MM.1S (cell line): ENCODE data around the gene DOCK11.
"Not testable (repeated sequence)": the region's sequence is repeated elsewhere in the genome, so short reads cannot be mapped to it uniquely, and the experiment has no call there.

Experiments
- DNase-seq: peaks from one replicate; pipeline ENCODE4 v3.0.0-alpha.2; 2015
- H2AFZ ChIP-seq: fragments of 300-600 bp; sonication (generic); 2 replicates; pipeline ENCODE4 v1.6.0; 2016; ENCODE audit warnings: antibody characterized with exemption, low read length
- H3F3A ChIP-seq: fragments of 300-600 bp; sonication (generic); 2 replicates; pipeline ENCODE4 v1.6.1; 2016; ENCODE audit warnings: mild to moderate bottlenecking, antibody characterized with exemption, low read length, moderate library complexity, mixed read lengths; ENCODE audit not compliant: insufficient read depth
- H3K27ac ChIP-seq: fragments of 300-600 bp; sonication (generic); 2 replicates; pipeline ENCODE4 v1.5.1; 2016; ENCODE audit warnings: mild to moderate bottlenecking, low read length
- H3K27me3 ChIP-seq: fragments of 300-600 bp; sonication (generic); replicated peaks from 2 replicates; pipeline ENCODE4 v1.6.0; 2016; ENCODE audit warnings: low read length; ENCODE audit not compliant: insufficient read depth
- H3K36me3 ChIP-seq: fragments of 300-600 bp; sonication (generic); replicated peaks from 2 replicates; pipeline ENCODE4 v1.6.1; 2016; ENCODE audit warnings: mild to moderate bottlenecking, low read length, mixed read lengths; ENCODE audit not compliant: insufficient read depth
- H3K4me1 ChIP-seq: fragments of 300-600 bp; sonication (generic); 2 replicates; pipeline ENCODE4 v1.6.1; 2016; ENCODE audit warnings: low read length, mixed read lengths
- H3K4me2 ChIP-seq: fragments of 300-600 bp; sonication (generic); 2 replicates; pipeline ENCODE4 v1.6.0; 2016; ENCODE audit warnings: low read depth, low read length
- H3K4me3 ChIP-seq: fragments of 300-600 bp; sonication (generic); 2 replicates; pipeline ENCODE4 v1.5.1; 2016; ENCODE audit warnings: low read length, mixed read lengths
- H3K79me2 ChIP-seq: fragments of 300-600 bp; sonication (generic); 2 replicates; pipeline ENCODE4 v1.6.1; 2016; ENCODE audit warnings: mixed run types, low read length, mixed read lengths
- H3K9ac ChIP-seq: fragments of 300-600 bp; sonication (generic); 2 replicates; pipeline ENCODE4 v1.6.1; 2016; ENCODE audit warnings: low read length, mixed read lengths
- H3K9me2 ChIP-seq: fragments of 300-600 bp; sonication (generic); replicated peaks from 2 replicates; pipeline ENCODE4 v1.6.1; 2016; ENCODE audit warnings: mild to moderate bottlenecking, low read length, mixed read lengths; ENCODE audit not compliant: insufficient read depth
- H3K9me3 ChIP-seq: fragments of 300-600 bp; sonication (generic); replicated peaks from 2 replicates; pipeline ENCODE4 v1.6.1; 2016; ENCODE audit warnings: mild to moderate bottlenecking, low read length, mixed read lengths; ENCODE audit not compliant: insufficient read depth
- H4K20me1 ChIP-seq: fragments of 300-600 bp; sonication (generic); 2 replicates; pipeline ENCODE4 v1.6.1; 2016; ENCODE audit warnings: mild to moderate bottlenecking, low read length, moderate library complexity, mixed read lengths; ENCODE audit not compliant: insufficient read depth
- CTCF ChIP-seq: fragments of 300-600 bp; sonication (generic); IDR thresholded peaks from 2 replicates; pipeline ENCODE4 v1.5.1; 2016; ENCODE audit warnings: antibody characterized with exemption, low read length, mixed read lengths
- EZH2 ChIP-seq: fragments of 300-600 bp; sonication (generic); optimal IDR thresholded peaks from 2 replicates; pipeline ENCODE3; 2017; ENCODE audit warnings: low read depth, mild to moderate bottlenecking, antibody characterized with exemption, low read length, mixed read lengths
- EZH2phosphoT487 ChIP-seq: fragments of 300-600 bp; sonication (generic); IDR thresholded peaks from 2 replicates; pipeline ENCODE4 v1.6.1; 2018; ENCODE audit warnings: antibody characterized with exemption, low read length

The DOCK11 gene

GRCh38 chrX:118583781-118584180 is 88.2 kb downstream of the DOCK11 start:
- Histone ChIP-seq H3K9me3 (no peaks in the 10 kb centered on the region), H4K20me1 (no peaks in the 10 kb centered on the region), H2AFZ (no peak overlapping the region), H3K36me3 (no peaks in the 10 kb centered on the region), H3K4me3 (no peak overlapping the region), H3K27ac (no peak overlapping the region), H3K27me3 (no peaks in the 10 kb centered on the region), H3K4me1 (no peaks in the 10 kb centered on the region), H3K9ac (no peak overlapping the region), H3K79me2 (no peaks in the 10 kb centered on the region), H3F3A (no peaks in the 10 kb centered on the region), H3K4me2 (no peak overlapping the region), H3K9me2 (no peaks in the 10 kb centered on the region)
- no peak for DNase-seq
- TF ChIP-seq CTCF (no peak), EZH2phosphoT487 (no peak), EZH2 (no peak)

- Histone ChIP-seq H2AFZ (no peak overlapping the region), H3F3A (no peaks in the 10 kb centered on the region), H3K4me3 (no peak overlapping the region), H3K36me3 (no peaks in the 10 kb centered on the region), H3K27ac (no peak overlapping the region), H3K9me2 (no peaks in the 10 kb centered on the region), H3K79me2 (no peaks in the 10 kb centered on the region), H3K9ac (no peak overlapping the region), H3K9me3 (no peaks in the 10 kb centered on the region), H3K4me1 (no peaks in the 10 kb centered on the region), H4K20me1 (no peaks in the 10 kb centered on the region), H3K27me3 (no peaks in the 10 kb centered on the region), H3K4me2 (no peak overlapping the region)
- no peak for DNase-seq
- no peak for TF ChIP-seq CTCF
- TF ChIP-seq EZH2, result no peak
- no peak for TF ChIP-seq EZH2phosphoT487
Observed at GRCh38 chrX:118585296-118585695, 89.7 kb downstream of the DOCK11 start.

GRCh38 chrX:118586206-118586605 is 90.6 kb downstream of the DOCK11 start:
- DNase-seq, H3K4me3 ChIP-seq, H3K27me3 ChIP-seq, H3K27ac ChIP-seq, H3K9me2 ChIP-seq, H3K4me2 ChIP-seq, H3K9ac ChIP-seq, H4K20me1 ChIP-seq, H3K9me3 ChIP-seq, H3F3A ChIP-seq, H2AFZ ChIP-seq, H3K36me3 ChIP-seq, H3K4me1 ChIP-seq, H3K79me2 ChIP-seq: not testable (repeated sequence)

GRCh38 chrX:118588715-118589114 is 93.1 kb downstream of the DOCK11 start:
- Histone ChIP-seq H3K27me3 (no peaks in the 10 kb centered on the region), H3K9me2 (no peaks in the 10 kb centered on the region), H3K27ac (no peak overlapping the region), H3K4me1 (no peaks in the 10 kb centered on the region), H3K36me3 (no peaks in the 10 kb centered on the region), H3K4me3 (no peak overlapping the region), H2AFZ (no peak overlapping the region), H3F3A (no peaks in the 10 kb centered on the region), H3K79me2 (no peaks in the 10 kb centered on the region), H3K4me2 (no peak overlapping the region), H3K9ac (no peak overlapping the region), H4K20me1 (no peaks in the 10 kb centered on the region), H3K9me3 (no peaks in the 10 kb centered on the region)
- DNase-seq, result no peak
- TF ChIP-seq EZH2, result no peak
- no peak for TF ChIP-seq EZH2phosphoT487
- no peak for TF ChIP-seq CTCF
